Measurements from ENCODE around the gene ATP13A4. TPM values are rescaled to one million over a fixed set of nuclear protein-coding genes. Genes with fewer than 3 reads are reported as not detected.
A peak's percentile ranks its signal among the peaks of the same experiment; 100 is the strongest.

ATP13A4 gene
- total and polyA plus RNA-seq, 8 donors: 5.7 to 15.7 (median 9.8) TPM

DNA sequence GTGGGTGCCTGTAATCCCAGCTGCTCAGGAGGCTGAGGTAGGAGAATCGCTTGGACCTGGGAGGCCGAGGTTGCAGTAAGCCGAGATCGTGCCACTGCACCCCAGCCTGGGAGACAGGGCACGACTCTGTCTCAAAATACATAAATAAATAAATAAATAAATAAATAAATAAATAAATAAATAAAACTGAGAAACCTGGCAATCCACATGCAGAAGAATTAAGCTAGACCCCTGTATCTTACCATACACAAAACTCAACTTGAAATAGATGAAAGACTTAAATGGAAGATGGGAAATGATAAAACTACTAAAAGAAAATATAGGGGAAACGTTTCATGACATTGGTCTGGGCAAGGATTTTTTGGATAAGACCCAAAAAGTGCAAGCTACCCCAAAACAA is 58.0 kb downstream of the ATP13A4 start:
- intact Hi-C loops (cut with DNase I): no loop called here
- FAIRE-seq (no peak), ATAC-seq (no peak), DNase-seq (no peak)
- WGBS, 2 donors: 84 to 91% methylated on average over 6 of the region's 6 CpGs
- H3K27ac ChIP-seq: no peak overlapping the region
- TF ChIP-seq, protein P1, sequence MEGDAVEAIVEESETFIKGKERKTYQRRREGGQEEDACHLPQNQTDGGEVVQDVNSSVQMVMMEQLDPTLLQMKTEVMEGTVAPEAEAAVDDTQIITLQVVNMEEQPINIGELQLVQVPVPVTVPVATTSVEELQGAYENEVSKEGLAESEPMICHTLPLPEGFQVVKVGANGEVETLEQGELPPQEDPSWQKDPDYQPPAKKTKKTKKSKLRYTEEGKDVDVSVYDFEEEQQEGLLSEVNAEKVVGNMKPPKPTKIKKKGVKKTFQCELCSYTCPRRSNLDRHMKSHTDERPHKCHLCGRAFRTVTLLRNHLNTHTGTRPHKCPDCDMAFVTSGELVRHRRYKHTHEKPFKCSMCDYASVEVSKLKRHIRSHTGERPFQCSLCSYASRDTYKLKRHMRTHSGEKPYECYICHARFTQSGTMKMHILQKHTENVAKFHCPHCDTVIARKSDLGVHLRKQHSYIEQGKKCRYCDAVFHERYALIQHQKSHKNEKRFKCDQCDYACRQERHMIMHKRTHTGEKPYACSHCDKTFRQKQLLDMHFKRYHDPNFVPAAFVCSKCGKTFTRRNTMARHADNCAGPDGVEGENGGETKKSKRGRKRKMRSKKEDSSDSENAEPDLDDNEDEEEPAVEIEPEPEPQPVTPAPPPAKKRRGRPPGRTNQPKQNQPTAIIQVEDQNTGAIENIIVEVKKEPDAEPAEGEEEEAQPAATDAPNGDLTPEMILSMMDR (IDR thresholded peaks at IDR 0.05): no peak
- peaks cover 8 to 16% (median 11%) of the 10 kb centered on the region in 3 donors for H3K4me1 ChIP-seq
- H3K4me3 ChIP-seq: no peak overlapping the region
- no peaks in the 10 kb centered on the region for H3K27me3 ChIP-seq
- no peaks in the 10 kb centered on the region for H3K9me3 ChIP-seq
- H3K36me3 ChIP-seq: no peaks in the 10 kb centered on the region

DNA sequence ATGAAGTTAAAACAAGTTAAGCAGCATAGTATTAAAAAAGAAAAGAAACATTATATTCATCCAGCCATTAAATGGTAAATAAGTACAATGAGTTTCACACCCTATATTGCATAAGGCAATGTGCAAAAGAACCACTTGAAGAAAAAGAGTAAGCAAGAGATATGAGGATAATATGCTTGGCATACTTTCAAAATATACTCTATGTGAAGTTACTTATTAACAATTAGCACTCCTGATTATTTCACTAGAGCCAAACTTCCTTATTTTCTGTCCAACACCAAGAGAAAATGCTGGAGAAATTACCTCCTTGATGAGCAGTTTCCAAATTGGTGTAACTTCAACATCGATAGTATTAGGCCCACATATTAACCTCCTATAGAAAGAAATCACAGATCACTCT is 63.7 kb downstream of the ATP13A4 start:
- Histone ChIP-seq H3K27me3 (no peaks in the 10 kb centered on the region), H3K4me1 (peaks cover 16 to 27% (median 25%) of the 10 kb centered on the region in 3 donors), H3K4me3 (no peak overlapping the region), H3K9me3 (no peaks in the 10 kb centered on the region), H3K36me3 (no peaks in the 10 kb centered on the region), H3K27ac (peak overlapping the region in 2 of 4 donors; percentile 59)
- TF ChIP-seq, protein P1 (IDR thresholded peaks at IDR 0.05): no peak
- FAIRE-seq (peak; percentile 5), DNase-seq (no peak), ATAC-seq (peak; percentile 83 to 92 (median 88))
- intact Hi-C loops (cut with DNase I): no loop called here
- WGBS, 2 donors: 11 to 18% methylated on average over 1 of the region's 1 CpG

DNA sequence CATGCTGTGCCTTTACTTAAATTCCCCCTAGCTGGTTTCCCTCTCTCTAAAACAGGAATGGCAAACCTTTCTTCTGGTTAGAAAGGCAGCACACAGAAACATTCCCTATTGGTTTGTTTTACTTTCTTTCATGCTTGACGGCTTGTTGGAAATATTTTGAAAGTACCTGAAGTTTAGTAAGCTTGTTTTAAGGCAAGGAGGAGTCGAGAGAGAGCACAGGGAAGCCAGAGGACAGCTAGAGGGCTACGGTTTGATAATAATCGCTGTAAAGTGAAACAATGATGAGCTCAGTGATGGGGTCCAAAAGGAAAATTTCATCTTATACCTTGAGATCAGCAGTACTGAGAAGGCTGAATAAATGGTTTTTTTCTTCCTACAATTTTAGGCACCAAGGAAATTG is 64.1 kb downstream of the ATP13A4 start:
- Histone ChIP-seq H3K4me3 (no peak overlapping the region), H3K4me1 (peaks cover 16 to 27% (median 25%) of the 10 kb centered on the region in 3 donors), H3K9me3 (no peaks in the 10 kb centered on the region), H3K27ac (no peak overlapping the region), H3K36me3 (no peaks in the 10 kb centered on the region), H3K27me3 (no peaks in the 10 kb centered on the region)
- ATAC-seq (no peak), DNase-seq (no peak), FAIRE-seq (no peak)
- TF ChIP-seq, protein P1 (IDR thresholded peaks at IDR 0.05): no peak
- 85 to 89% methylated on average over 4 of the region's 4 CpGs for WGBS, 2 donors
- intact Hi-C loops (cut with DNase I): no loop called here

DNA sequence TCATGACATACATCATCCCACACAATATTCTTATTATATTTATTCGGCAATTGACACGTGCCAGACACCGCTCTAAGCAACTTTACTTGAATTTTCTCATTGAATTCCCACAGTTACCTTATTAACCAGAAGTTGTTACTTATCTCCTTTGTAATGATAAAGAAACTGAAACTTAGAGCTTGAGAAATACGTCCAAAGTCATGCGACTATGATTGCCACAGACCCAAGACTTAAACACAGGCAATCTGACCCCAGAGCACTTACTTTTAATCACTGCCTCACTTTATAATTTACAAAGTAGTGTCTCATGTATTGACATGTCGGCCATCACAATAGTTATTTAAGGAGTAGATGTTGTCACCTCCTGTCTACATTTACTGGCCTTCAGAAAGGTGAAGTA is 64.7 kb downstream of the ATP13A4 start:
- H3K27ac ChIP-seq: no peak overlapping the region
- 69 to 78% methylated on average over 6 of the region's 6 CpGs for WGBS, 2 donors
- peak in 1 of 4 donors; percentile 56 for ATAC-seq

DNA sequence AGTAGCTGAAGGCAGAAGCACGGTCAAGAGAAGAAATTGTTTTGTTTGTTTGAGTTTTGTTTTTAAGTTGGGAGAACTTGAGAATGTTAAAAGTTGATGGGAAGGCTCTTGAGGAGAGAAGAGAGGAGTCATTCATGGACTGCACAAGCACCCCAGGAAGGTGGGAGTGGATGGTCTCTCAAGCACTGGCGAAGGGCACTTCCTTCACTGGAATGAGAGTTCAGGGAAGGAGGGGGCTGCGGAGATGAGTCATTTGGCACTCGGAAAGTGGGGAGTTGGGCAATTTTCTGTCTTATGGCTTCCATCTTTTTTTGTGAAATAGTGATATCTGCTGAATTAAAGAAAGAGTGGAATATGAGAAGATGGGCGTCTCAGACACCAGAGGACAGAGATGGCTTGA is 66.0 kb downstream of the ATP13A4 start:
- no peak overlapping the region for H3K27ac ChIP-seq
- no peaks in the 10 kb centered on the region for H3K36me3 ChIP-seq
- H3K4me1 ChIP-seq: peaks cover 16 to 27% (median 25%) of the 10 kb centered on the region in 3 donors
- DNase-seq: no peak
- H3K9me3 ChIP-seq: no peaks in the 10 kb centered on the region
- 95 to 97% methylated on average over 5 of the region's 5 CpGs for WGBS, 2 donors
- ATAC-seq: no peak
- intact Hi-C loops (cut with DNase I): no loop called here
- H3K4me3 ChIP-seq: no peak overlapping the region
- no peaks in the 10 kb centered on the region for H3K27me3 ChIP-seq
- no peak for FAIRE-seq
- TF ChIP-seq, protein P1 (IDR thresholded peaks at IDR 0.05): no peak

More for the DNA sequence above, 64.7 kb downstream of the ATP13A4 start:
- no peak overlapping the region for H3K4me3 ChIP-seq
- H3K9me3 ChIP-seq: no peaks in the 10 kb centered on the region
- TF ChIP-seq, protein P1 (IDR thresholded peaks at IDR 0.05): no peak
- no peaks in the 10 kb centered on the region for H3K27me3 ChIP-seq
- peaks cover 16 to 27% (median 25%) of the 10 kb centered on the region in 3 donors for H3K4me1 ChIP-seq
- no peaks in the 10 kb centered on the region for H3K36me3 ChIP-seq
- DNase-seq: no peak
- no peak for FAIRE-seq
- intact Hi-C loops (cut with DNase I): no loop called here

Data from pancreas (tissue), 10 donors.